OCI-LY3 (cell line): ENCODE results near the gene C16orf90.

Experiments
- H2AFZ ChIP-seq: fragments of 200-600, 300-600 bp; shearing (Covaris generic); 2 replicates; pipeline ENCODE4 v1.6.0; 2014; ENCODE audit warnings: antibody characterized with exemption, low read depth, low read length
- H3K27ac ChIP-seq: fragments of 200-600, 300-600 bp; sonication (generic); 2 replicates; pipeline ENCODE4 v1.5.1; 2014; ENCODE audit warnings: mild to moderate bottlenecking, low read length, moderate library complexity, mixed read lengths
- H3K27me3 ChIP-seq: fragments of 200-600, 300-600 bp; sonication (generic); 2 replicates; pipeline ENCODE4 v1.6.1; 2014; ENCODE audit warnings: low read depth, low read length, mixed read lengths
- H3K36me3 ChIP-seq: fragments of 200-600, 300-600 bp; sonication (generic); replicated peaks from 2 replicates; pipeline ENCODE3; 2014; ENCODE audit warnings: low read depth, low read length, mixed read lengths
- H3K4me1 ChIP-seq: fragments of 300-600, 200-600 bp; sonication (generic); 2 replicates; pipeline ENCODE4 v1.6.1; 2014; ENCODE audit warnings: low read length, mixed read lengths
- H3K4me2 ChIP-seq: fragments of 200-600, 300-600 bp; sonication (generic); 2 replicates; pipeline ENCODE4 v1.6.1; 2014; ENCODE audit warnings: low read length, mixed read lengths
- H3K4me3 ChIP-seq: fragments of 300-600, 200-600 bp; sonication (generic); 2 replicates; pipeline ENCODE4 v1.5.1; 2014; ENCODE audit warnings: antibody characterized with exemption, mild to moderate bottlenecking, low read length, moderate library complexity
- H3K79me2 ChIP-seq: fragments of 300-600, 200-600 bp; shearing (Covaris generic); 2 replicates; pipeline ENCODE4 v1.6.1; 2014; ENCODE audit warnings: mild to moderate bottlenecking, low read length, mixed read lengths
- H3K9ac ChIP-seq: fragments of 300-600, 200-600 bp; shearing (Covaris generic); 2 replicates; pipeline ENCODE4 v1.6.0; 2014; ENCODE audit warnings: mild to moderate bottlenecking, low read length, moderate library complexity
- H3K9me3 ChIP-seq: fragments of 200-600, 300-600 bp; shearing (Covaris generic); 2 replicates; pipeline ENCODE4 v1.6.1; 2014; ENCODE audit warnings: low read length, mixed read lengths; ENCODE audit not compliant: insufficient read depth
- H4K20me1 ChIP-seq: fragments of 200-600, 300-600 bp; sonication (generic); 2 replicates; pipeline ENCODE4 v1.6.1; 2016; ENCODE audit warnings: low read length, mixed read lengths; ENCODE audit not compliant: insufficient read depth
- CTCF ChIP-seq: fragments of 200-600, 300-600 bp; sonication (generic); IDR thresholded peaks from 2 replicates; pipeline ENCODE4 v1.5.1; 2014; ENCODE audit warnings: antibody characterized with exemption, low read length, low read depth
- EZH2phosphoT487 ChIP-seq: fragments of 200-600 bp; shearing (Covaris generic); IDR thresholded peaks from 2 replicates; pipeline ENCODE4 v1.6.1; 2018; ENCODE audit warnings: antibody characterized with exemption, mixed run types, low read depth

The C16orf90 gene

GRCh38 chr16:3467182-3467581, 28.1 kb downstream of the C16orf90 start:
- H4K20me1 ChIP-seq: peaks cover 62% of the 10 kb centered on the region
- H3K4me2 ChIP-seq: no peak overlapping the region

DNA sequence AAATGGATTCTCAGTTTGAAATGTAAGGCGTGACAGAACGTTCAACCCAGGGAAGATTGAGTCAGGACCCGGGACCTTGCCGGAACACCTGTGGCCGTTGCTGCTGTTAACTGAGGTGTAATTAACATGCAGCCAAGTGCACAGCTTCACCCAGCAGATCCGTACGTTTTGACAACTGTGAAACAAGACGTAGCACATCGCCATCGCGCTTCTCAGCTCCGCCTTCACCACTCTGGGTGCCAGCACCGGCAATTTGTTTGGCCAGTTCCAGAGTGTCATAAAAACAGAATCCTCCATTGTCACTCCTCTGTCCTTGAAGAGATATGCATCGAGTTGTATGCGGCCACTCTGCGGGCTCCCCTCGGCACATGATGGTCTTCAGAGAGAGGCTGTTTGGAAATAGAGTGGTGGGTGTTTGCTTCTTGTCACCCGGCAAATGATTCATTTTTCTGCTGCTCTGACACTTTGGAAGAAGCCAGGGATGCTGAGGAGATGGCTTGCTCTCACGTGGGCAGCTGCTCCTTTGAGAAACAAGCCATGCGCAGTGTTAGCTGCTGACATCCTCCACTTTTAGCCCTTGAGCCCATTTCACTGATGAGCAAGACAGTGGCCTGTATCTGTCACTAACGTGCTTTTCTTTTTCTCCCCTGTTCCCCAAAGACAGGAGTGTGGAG, 29.2 kb downstream of the C16orf90 start:
- Histone ChIP-seq H3K27ac (no peak overlapping the region), H3K4me2 (no peak overlapping the region), H3K9ac (no peak overlapping the region), H3K4me1 (0 out of 2 replicates have a peak, but pooled peaks cover 2% of the 10 kb centered on the region), H3K4me3 (no peak overlapping the region), H2AFZ (no peak overlapping the region), H3K27me3 (no peaks in the 10 kb centered on the region), H3K36me3 (peaks cover 17% of the 10 kb centered on the region), H3K79me2 (peaks cover 100% of the 10 kb centered on the region), H4K20me1 (peaks cover 71% of the 10 kb centered on the region), H3K9me3 (no peaks in the 10 kb centered on the region)
- TF ChIP-seq EZH2phosphoT487: no peak
- no peak for TF ChIP-seq CTCF

More at GRCh38 chr16:3467182-3467581, 28.1 kb downstream of the C16orf90 start:
- TF ChIP-seq CTCF (no peak), EZH2phosphoT487 (no peak)
- Histone ChIP-seq H3K27ac (no peak overlapping the region), H3K9me3 (no peaks in the 10 kb centered on the region), H2AFZ (no peak overlapping the region), H3K36me3 (peaks cover 25% of the 10 kb centered on the region), H3K27me3 (no peaks in the 10 kb centered on the region), H3K4me1 (0 out of 2 replicates have a peak, but pooled peaks cover 2% of the 10 kb centered on the region), H3K4me3 (no peak overlapping the region), H3K9ac (no peak overlapping the region), H3K79me2 (peaks cover 100% of the 10 kb centered on the region)

- Histone ChIP-seq H4K20me1 (peaks cover 73% of the 10 kb centered on the region), H3K27me3 (no peaks in the 10 kb centered on the region), H3K9me3 (no peaks in the 10 kb centered on the region), H3K4me3 (no peak overlapping the region), H3K27ac (no peak overlapping the region), H3K4me2 (no peak overlapping the region), H3K4me1 (0 out of 2 replicates have a peak, but pooled peaks cover 2% of the 10 kb centered on the region), H2AFZ (no peak overlapping the region), H3K36me3 (peaks cover 16% of the 10 kb centered on the region), H3K9ac (no peak overlapping the region), H3K79me2 (peaks cover 100% of the 10 kb centered on the region)
- TF ChIP-seq CTCF (no peak), EZH2phosphoT487 (no peak)
These were observed 30.0 kb downstream of the C16orf90 start for GRCh38 chr16:3465301-3465700.

DNA sequence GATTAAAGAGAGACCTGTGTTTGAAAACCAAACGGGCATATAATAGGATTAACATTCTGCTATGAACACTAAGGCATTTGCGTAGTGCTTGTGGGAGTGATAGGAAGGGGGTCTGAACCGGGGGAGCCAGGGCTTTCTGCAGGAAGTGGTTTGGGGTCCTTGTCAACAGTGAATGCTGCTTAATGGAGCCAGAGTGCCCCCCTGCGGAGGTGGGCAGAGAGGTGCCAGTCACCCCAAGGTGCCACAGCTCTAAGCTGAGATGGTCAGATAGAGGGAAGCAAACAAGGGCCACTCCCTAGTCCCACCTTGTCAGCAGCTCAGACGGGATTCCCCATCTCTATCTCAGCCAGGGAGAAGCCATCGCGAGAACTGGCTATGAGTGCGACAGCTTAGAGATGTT, 34.1 kb downstream of the C16orf90 start:
- Histone ChIP-seq H3K4me2 (no peak overlapping the region), H3K9ac (no peak overlapping the region), H4K20me1 (peaks cover 44% of the 10 kb centered on the region), H3K79me2 (peaks cover 89% of the 10 kb centered on the region), H3K36me3 (peaks cover 8% of the 10 kb centered on the region), H2AFZ (no peak overlapping the region), H3K9me3 (no peaks in the 10 kb centered on the region), H3K4me1 (peaks cover 16% of the 10 kb centered on the region), H3K4me3 (no peak overlapping the region), H3K27ac (no peak overlapping the region), H3K27me3 (no peaks in the 10 kb centered on the region)
- TF ChIP-seq CTCF (peak; percentile 32), EZH2phosphoT487 (no peak)
